Measurements from ENCODE around the gene TULP4.
"Not testable (repeated sequence)": the region's sequence is repeated elsewhere in the genome, so short reads cannot be mapped to it uniquely, and the experiment has no call there.

The TULP4 gene

GRCh38 chr6:158301561-158301960 lies 10.7 kb upstream of the TULP4 start:
- Mint-ChIP-seq H3K36me3 (ENCODE audit: low read depth) (peaks cover 84% of the 10 kb centered on the region), H3K9me3 (peaks cover 48% of the 10 kb centered on the region), H3K4me1 (peaks cover 26% of the 10 kb centered on the region)
- H3K27me3 Mint-ChIP-seq (ENCODE audit: low read depth, poor library complexity); H3K4me3 Mint-ChIP-seq; H3K27ac Mint-ChIP-seq; DNase-seq: not testable (repeated sequence)

GRCh38 chr6:158302195-158302796 lies 10.0 kb upstream of the TULP4 start:
- Mint-ChIP-seq H3K4me1 (peaks cover 26% of the 10 kb centered on the region), H3K27ac (peak overlapping the region; percentile 86), H3K9me3 (peaks cover 46% of the 10 kb centered on the region), H3K36me3 (ENCODE audit: low read depth) (peaks cover 83% of the 10 kb centered on the region)
- H3K4me3 Mint-ChIP-seq; DNase-seq; H3K27me3 Mint-ChIP-seq (ENCODE audit: low read depth, poor library complexity): not testable (repeated sequence)

GRCh38 chr6:158303210-158303731 lies 9.0 kb upstream of the TULP4 start:
- no peak for DNase-seq
- no peak overlapping the region for H3K4me3 Mint-ChIP-seq
- peak overlapping the region; percentile 86 for H3K27ac Mint-ChIP-seq
- no peaks in the 10 kb centered on the region for H3K27me3 Mint-ChIP-seq (ENCODE audit: low read depth, poor library complexity)
- TF ChIP-seq, protein P1, sequence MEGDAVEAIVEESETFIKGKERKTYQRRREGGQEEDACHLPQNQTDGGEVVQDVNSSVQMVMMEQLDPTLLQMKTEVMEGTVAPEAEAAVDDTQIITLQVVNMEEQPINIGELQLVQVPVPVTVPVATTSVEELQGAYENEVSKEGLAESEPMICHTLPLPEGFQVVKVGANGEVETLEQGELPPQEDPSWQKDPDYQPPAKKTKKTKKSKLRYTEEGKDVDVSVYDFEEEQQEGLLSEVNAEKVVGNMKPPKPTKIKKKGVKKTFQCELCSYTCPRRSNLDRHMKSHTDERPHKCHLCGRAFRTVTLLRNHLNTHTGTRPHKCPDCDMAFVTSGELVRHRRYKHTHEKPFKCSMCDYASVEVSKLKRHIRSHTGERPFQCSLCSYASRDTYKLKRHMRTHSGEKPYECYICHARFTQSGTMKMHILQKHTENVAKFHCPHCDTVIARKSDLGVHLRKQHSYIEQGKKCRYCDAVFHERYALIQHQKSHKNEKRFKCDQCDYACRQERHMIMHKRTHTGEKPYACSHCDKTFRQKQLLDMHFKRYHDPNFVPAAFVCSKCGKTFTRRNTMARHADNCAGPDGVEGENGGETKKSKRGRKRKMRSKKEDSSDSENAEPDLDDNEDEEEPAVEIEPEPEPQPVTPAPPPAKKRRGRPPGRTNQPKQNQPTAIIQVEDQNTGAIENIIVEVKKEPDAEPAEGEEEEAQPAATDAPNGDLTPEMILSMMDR (IDR thresholded peaks at IDR 0.05) = no peak
- H3K36me3 Mint-ChIP-seq (ENCODE audit: low read depth) = peaks cover 79% of the 10 kb centered on the region
- peaks cover 41% of the 10 kb centered on the region for H3K9me3 Mint-ChIP-seq
- peaks cover 26% of the 10 kb centered on the region for H3K4me1 Mint-ChIP-seq

GRCh38 chr6:158304254-158304653 lies 8.0 kb upstream of the TULP4 start:
- Mint-ChIP-seq H3K4me3 (no peak overlapping the region), H3K36me3 (ENCODE audit: low read depth) (peaks cover 69% of the 10 kb centered on the region), H3K27me3 (ENCODE audit: low read depth, poor library complexity) (no peaks in the 10 kb centered on the region), H3K4me1 (peaks cover 26% of the 10 kb centered on the region), H3K27ac (no peak overlapping the region), H3K9me3 (peaks cover 33% of the 10 kb centered on the region)
- DNase-seq = no peak
- TF ChIP-seq, protein P1 (IDR thresholded peaks at IDR 0.05) = no peak

- no peak overlapping the region for H3K27ac Mint-ChIP-seq
- H3K4me1 Mint-ChIP-seq = peaks cover 28% of the 10 kb centered on the region
- H3K9me3 Mint-ChIP-seq = peaks cover 36% of the 10 kb centered on the region
- H3K4me3 Mint-ChIP-seq = no peak overlapping the region
- TF ChIP-seq, protein P1 (IDR thresholded peaks at IDR 0.05) = no peak
- no peak for DNase-seq
- peaks cover 80% of the 10 kb centered on the region for H3K36me3 Mint-ChIP-seq (ENCODE audit: low read depth)
- no peaks in the 10 kb centered on the region for H3K27me3 Mint-ChIP-seq (ENCODE audit: low read depth, poor library complexity)
Observed at GRCh38 chr6:158309814-158310213, 2.5 kb upstream of the TULP4 start.

- Mint-ChIP-seq H3K4me1 (peaks cover 28% of the 10 kb centered on the region), H3K36me3 (ENCODE audit: low read depth) (peaks cover 80% of the 10 kb centered on the region), H3K27ac (peak overlapping the region; percentile 72)
Observed at GRCh38 chr6:158311193-158311592, 1.1 kb upstream of the TULP4 start.

More at GRCh38 chr6:158311193-158311592, 1.1 kb upstream of the TULP4 start:
- Mint-ChIP-seq H3K27me3 (ENCODE audit: low read depth, poor library complexity) (no peaks in the 10 kb centered on the region), H3K4me3 (no peak overlapping the region), H3K9me3 (peaks cover 45% of the 10 kb centered on the region)
- no peak for DNase-seq
- TF ChIP-seq, protein P1 (IDR thresholded peaks at IDR 0.05) = no peak

All from nephron progenitor cell (in vitro differentiated cells).